Common myeloid progenitor, CD34-positive (primary cell): ENCODE measurements around the gene LAMA4.

Experiments used
- CTCF ChIA-PET: fragments of 350-600 bp; sonication (Branson Sonifier 250); formaldehyde crosslinking; loops from one replicate; lab custom pipeline; 2021; ENCODE audit warnings: antibody characterized with exemption; lab: Charles Lee
- POLR2A ChIA-PET: fragments of 350-600 bp; sonication (Branson Sonifier 250); formaldehyde crosslinking; loops from one replicate; lab custom pipeline; 2021; ENCODE audit warnings: antibody characterized with exemption; lab: Charles Lee
- DNase-seq, 3 donors: peaks; one replicate each; pipeline versions ENCODE4 v3.0.0 to v3.0.0-alpha.2; 2013
- H3K27ac ChIP-seq, 2 experiments: 1 replicate in 1 of 2; 2 replicates in 1 of 2; pipeline ENCODE4 v1.7.0; 2013; ENCODE audit warnings: inconsistent platforms in 2 of 2, low read length in 2 of 2, mild to moderate bottlenecking in 2 of 2, low read depth in 1 of 2, moderate library complexity in 1 of 2; ENCODE audit not compliant: severe bottlenecking in 2 of 2, insufficient read depth in 1 of 2, poor library complexity in 1 of 2
- H3K27me3 ChIP-seq, 5 experiments: replicated peaks in 2 of 5; 1 replicate in 3 of 5; 2 replicates in 2 of 5; pipeline versions ENCODE4 v1.6.1 to v1.7.0; 2013; ENCODE audit warnings: low read length in 4 of 5, mild to moderate bottlenecking in 2 of 5, moderate library complexity in 2 of 5, inconsistent platforms in 1 of 5; ENCODE audit not compliant: insufficient read depth in 5 of 5, control insufficient read depth in 4 of 5
- H3K36me3 ChIP-seq, 4 experiments: 1 replicate in 2 of 4; 2 replicates in 2 of 4; pipeline versions ENCODE4 v1.6.1 to v1.7.0; 2013; ENCODE audit warnings: low read length in 3 of 4, control low read depth in 1 of 4, mild to moderate bottlenecking in 1 of 4; ENCODE audit not compliant: control insufficient read depth in 4 of 4, insufficient read depth in 4 of 4
- H3K4me1 ChIP-seq, 4 experiments: 1 replicate in 3 of 4; 2 replicates in 1 of 4; pipeline versions ENCODE4 v1.6.1 to v1.7.1; 2013; ENCODE audit warnings: low read length in 3 of 4, mild to moderate bottlenecking in 3 of 4, control low read depth in 1 of 4, inconsistent platforms in 1 of 4, moderate library complexity in 1 of 4; ENCODE audit not compliant: control insufficient read depth in 4 of 4, insufficient read depth in 4 of 4; ENCODE audit errors: control extremely low read depth in 1 of 4
- H3K4me3 ChIP-seq, 7 experiments: 1 replicate in 4 of 7; 2 replicates in 3 of 7; pipeline versions ENCODE4 v1.5.1 to v1.7.0; 2013; ENCODE audit warnings: mild to moderate bottlenecking in 7 of 7, low read length in 6 of 7, moderate library complexity in 6 of 7, inconsistent platforms in 2 of 7, low read depth in 2 of 7, control low read depth in 1 of 7; ENCODE audit not compliant: insufficient read depth in 4 of 7, control insufficient read depth in 1 of 7; ENCODE audit errors: extremely low read depth in 1 of 7
- H3K9me3 ChIP-seq, 5 experiments: 1 replicate in 4 of 5; 2 replicates in 1 of 5; pipeline versions ENCODE4 v1.6.1 to v1.7.1; 2013; ENCODE audit warnings: low read length in 4 of 5, mild to moderate bottlenecking in 2 of 5, inconsistent platforms in 1 of 5, low read depth in 1 of 5, moderate library complexity in 1 of 5; ENCODE audit not compliant: control insufficient read depth in 4 of 5, insufficient read depth in 2 of 5; ENCODE audit errors: control extremely low read depth in 1 of 5
- WGBS: methylation state at CpG from one replicate; pipeline ENCODE4 v1.1.5; 2013; ENCODE audit not compliant: insufficient coverage; 5-methylcytosine and 5-hydroxymethylcytosine counted together

The LAMA4 gene

DNA sequence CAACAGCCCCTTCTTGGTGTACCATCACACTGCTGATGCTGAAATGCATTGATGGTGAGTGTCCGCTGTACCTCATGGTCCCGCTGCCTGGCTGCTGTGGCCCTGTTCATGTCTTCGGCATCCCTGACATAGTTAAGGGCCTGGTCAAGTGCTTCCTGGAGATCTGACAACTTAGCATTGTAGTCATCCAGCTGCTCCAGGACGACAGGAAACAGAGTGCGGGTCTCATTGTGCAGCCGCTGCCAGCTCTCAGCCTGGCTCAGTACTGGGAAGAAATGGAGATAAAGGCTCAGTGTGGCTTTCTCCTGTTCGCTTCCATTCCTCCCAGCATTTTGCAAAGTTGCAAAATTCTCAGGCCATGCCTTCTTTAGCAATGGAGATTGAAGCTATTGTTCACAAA, 81.8 kb downstream of the LAMA4 start:
- Histone ChIP-seq H3K27me3 (peaks cover 0 to 3% (median 2%) of the 10 kb centered on the region in 5 experiments), H3K27ac (no peak overlapping the region), H3K4me1 (no peaks in the 10 kb centered on the region), H3K9me3 (no peaks in the 10 kb centered on the region), H3K4me3 (no peak overlapping the region), H3K36me3 (no peaks in the 10 kb centered on the region)
- ChIA-PET CTCF (interaction anchor here (0.6 kb wide), 1 partner anchor 173 kb away, joined by 3 read pairs; no protein-coding TSS in a partner anchor), POLR2A (no interaction called here)
- DNase-seq: no peak
- WGBS: 88% methylated on average over 7 of the region's 7 CpGs

DNA sequence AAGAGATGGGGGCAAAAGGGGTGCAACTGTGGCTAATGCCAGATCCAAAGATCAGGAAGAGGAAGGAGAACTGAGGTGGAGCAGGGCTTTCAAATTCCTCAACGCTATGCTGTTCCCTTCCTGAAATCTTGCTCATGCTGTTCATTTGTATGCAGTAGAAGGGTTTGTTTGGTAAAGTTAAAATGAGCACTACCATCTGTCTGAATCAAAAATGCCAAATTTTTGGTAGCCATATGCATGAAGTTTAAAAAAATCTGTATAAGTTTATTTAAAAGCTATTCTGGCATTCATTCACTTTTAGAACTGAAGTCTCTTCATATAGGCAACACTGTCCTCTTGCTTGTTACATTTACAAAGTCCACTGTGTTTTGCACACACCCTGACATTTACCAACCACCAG, 84.8 kb downstream of the LAMA4 start:
- H3K36me3 ChIP-seq: no peaks in the 10 kb centered on the region

DNA sequence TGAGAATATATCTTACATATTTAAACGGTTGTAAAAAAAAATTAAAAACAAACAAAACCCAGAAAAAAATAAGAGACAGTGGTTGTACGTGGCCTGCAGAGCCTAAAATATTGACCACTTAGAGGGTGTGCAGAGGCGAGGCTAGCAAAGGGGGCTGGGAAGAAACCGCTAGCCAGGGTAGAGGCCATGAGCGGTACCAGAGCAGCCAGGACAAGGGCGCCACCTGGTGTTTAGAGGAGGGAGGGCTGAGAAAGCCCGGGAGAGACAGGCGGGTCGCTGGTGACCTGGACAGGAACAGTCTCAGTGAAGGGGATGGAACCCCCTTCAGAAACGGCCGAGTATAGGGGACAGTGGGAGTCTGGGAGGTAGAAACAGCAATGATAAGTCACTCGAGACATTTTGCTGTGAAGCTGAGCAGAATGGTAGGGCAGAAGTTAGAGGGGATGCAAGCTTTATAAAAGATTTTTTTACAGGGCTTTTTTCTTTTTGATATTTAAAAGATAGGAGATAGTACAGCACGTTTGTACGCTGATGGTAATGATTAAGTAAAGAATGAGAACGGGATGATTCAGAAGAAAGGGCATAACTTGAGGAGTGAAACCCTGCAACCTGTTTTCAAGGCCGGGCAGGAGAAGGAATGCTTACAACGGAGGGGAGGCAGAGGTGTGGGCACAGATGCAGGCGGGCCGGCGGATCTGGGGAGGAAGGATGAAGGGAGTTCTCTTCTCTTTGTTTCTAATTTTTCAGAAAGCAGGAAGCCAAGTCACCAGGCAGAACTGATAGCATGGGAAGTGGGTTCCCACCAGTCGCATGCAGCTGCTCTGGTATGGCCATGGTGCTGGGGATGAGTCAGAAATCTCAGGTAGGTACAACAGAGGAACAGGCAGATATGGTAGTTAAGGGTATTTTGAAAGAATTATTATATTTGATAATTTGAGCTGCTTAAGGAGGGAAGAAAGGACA, 90.8 kb downstream of the LAMA4 start:
- peak; percentile 57 to 89 (median 81) for DNase-seq
- Histone ChIP-seq H3K9me3 (no peaks in the 10 kb centered on the region), H3K4me3 (peak overlapping the region in 5 of 7 experiments; percentile 16 to 68 (median 47)), H3K27me3 (peaks cover 0 to 4% (median 0%) of the 10 kb centered on the region in 5 experiments), H3K36me3 (no peaks in the 10 kb centered on the region), H3K27ac (no peak overlapping the region), H3K4me1 (peaks cover 0 to 15% (median 12%) of the 10 kb centered on the region in 4 experiments)
- WGBS: under 1% methylated on average over 15 of the region's 21 CpGs
- ChIA-PET POLR2A (interaction anchor here (1.0 kb wide), 1 partner anchor 149 kb away, joined by 3 read pairs; no protein-coding TSS in a partner anchor), CTCF (interaction anchor here (0.8 to 3.5 kb wide), 26 partner anchors 9 to 1234 kb away, joined by 3 to 21 read pairs (median 4); partner anchors contain the start of genes FAM229B, LAMA4 and TUBE1)

More for the DNA sequence above, 84.8 kb downstream of the LAMA4 start:
- ChIA-PET CTCF (interaction anchor here (1.1 kb wide), 1 partner anchor 83 kb away, joined by 3 read pairs; no protein-coding TSS in a partner anchor), POLR2A (no interaction called here)
- 100% methylated on average over 1 of the region's 1 CpG for WGBS
- no peaks in the 10 kb centered on the region for H3K9me3 ChIP-seq
- no peak for DNase-seq
- H3K4me1 ChIP-seq: no peaks in the 10 kb centered on the region
- H3K4me3 ChIP-seq: no peak overlapping the region
- no peak overlapping the region for H3K27ac ChIP-seq
- H3K27me3 ChIP-seq: peaks cover 0 to 4% (median 0%) of the 10 kb centered on the region in 5 experiments

DNA sequence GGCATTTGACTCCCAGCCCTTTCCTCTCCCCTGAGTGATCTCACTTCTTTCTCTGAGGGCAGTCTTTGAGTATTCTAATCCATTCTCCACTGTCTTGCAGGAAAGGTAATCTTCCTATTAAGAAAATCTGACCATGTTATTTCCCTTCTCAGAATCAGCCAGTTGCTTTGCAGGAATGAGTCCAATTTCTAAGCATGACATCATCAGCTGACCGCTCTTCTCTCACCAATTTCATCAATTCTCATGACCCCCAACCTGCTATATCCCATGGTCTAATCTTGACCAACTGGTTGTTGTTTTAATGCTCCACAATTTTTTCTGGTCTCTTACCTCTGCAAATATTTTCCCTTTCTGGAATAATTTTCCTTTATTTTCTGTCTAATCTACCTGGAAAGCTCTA, 93.6 kb downstream of the LAMA4 start:
- WGBS: 100% methylated on average over 1 of the region's 1 CpG
- DNase-seq: no peak
- Histone ChIP-seq H3K4me3 (no peak overlapping the region), H3K27me3 (peaks cover 0 to 4% (median 0%) of the 10 kb centered on the region in 5 experiments), H3K27ac (no peak overlapping the region), H3K36me3 (no peaks in the 10 kb centered on the region), H3K4me1 (peaks cover 0 to 16% (median 15%) of the 10 kb centered on the region in 4 experiments), H3K9me3 (no peaks in the 10 kb centered on the region)
- CTCF ChIA-PET: interaction anchor here (0.7 to 3.5 kb wide), 5 partner anchors 19 to 450 kb away, joined by 3 to 20 read pairs (median 5); partner anchors contain the start of genes FAM229B and TUBE1
- POLR2A ChIA-PET: no interaction called here

DNA sequence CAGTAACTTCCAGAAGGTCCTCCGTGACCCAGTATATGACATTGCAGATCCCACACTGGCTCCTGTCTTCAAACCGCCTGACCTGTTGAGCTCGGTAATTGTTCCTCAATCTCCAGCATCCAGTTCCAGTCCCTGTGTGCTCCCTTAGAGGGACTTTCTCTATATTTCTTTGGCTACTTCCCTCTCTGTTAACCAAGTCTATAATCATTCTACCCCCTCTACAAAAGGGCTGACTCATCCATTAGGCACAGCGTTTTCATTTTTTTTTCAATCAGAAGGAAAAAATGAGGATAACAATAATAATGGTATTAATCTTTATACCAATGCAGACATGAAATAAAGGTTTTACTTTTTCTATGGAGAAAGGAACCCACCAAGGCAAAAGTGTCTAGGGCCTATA, 97.7 kb downstream of the LAMA4 start:
- H3K9me3 ChIP-seq: no peaks in the 10 kb centered on the region
- H3K27me3 ChIP-seq: peaks cover 0 to 3% (median 0%) of the 10 kb centered on the region in 5 experiments
- 90% methylated on average over 3 of the region's 4 CpGs for WGBS
- CTCF ChIA-PET: no interaction called here
- no peak overlapping the region for H3K27ac ChIP-seq
- H3K36me3 ChIP-seq: no peaks in the 10 kb centered on the region
- H3K4me3 ChIP-seq: no peak overlapping the region
- DNase-seq: no peak
- POLR2A ChIA-PET: no interaction called here
- H3K4me1 ChIP-seq: peaks cover 0 to 8% (median 4%) of the 10 kb centered on the region in 4 experiments

DNA sequence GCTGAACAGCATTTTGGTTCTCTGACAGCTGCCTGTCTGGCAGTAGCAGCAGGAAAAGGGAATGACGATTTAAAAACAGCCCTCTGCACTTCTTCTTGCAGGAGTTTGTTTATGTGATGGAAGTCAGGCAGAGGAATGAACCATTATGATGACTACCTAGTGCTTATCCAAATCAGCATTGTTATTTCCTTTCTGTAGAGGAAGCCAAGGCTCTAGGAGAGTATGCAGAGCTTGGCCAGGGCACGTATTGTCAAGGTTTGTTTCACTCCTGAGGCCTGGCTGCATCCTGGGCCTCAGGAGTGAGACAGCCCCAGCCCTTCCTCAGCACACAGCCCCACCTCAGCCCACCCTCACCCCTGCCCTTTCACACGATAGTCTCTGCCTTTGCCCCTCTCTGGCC, 98.5 kb downstream of the LAMA4 start:
- no peak for DNase-seq
- CTCF ChIA-PET: no interaction called here
- POLR2A ChIA-PET: no interaction called here
- Histone ChIP-seq H3K9me3 (no peaks in the 10 kb centered on the region), H3K4me3 (no peak overlapping the region), H3K27me3 (peaks cover 0 to 3% (median 0%) of the 10 kb centered on the region in 5 experiments), H3K36me3 (no peaks in the 10 kb centered on the region), H3K4me1 (peaks cover 0 to 8% (median 4%) of the 10 kb centered on the region in 4 experiments), H3K27ac (no peak overlapping the region)
- WGBS: 50% methylated on average over 2 of the region's 3 CpGs
